Measurements from ENCODE around the gene SMURF1. TPM values are rescaled to one million over a fixed set of nuclear protein-coding genes. Genes with fewer than 3 reads are reported as not detected.

Gene SMURF1
- total and polyA plus RNA-seq, 2 of the 4 experiments (the other 2 are of a cell fraction): 13.4 to 20.3 TPM

- TF ChIP-seq BHLHE40 (IDR thresholded peaks at IDR 0.05; ENCODE audit: low read depth, low read length) (no peak), FOS (IDR thresholded peaks at IDR 0.05; ENCODE audit: low read depth, low read length) (no peak), SMC3 (IDR thresholded peaks at IDR 0.05; ENCODE audit: low read depth, low read length) (no peak), RCOR1 (IDR thresholded peaks at IDR 0.05; ENCODE audit: insufficient replicate concordance, low read length) (no peak), ELK1 (IDR thresholded peaks at IDR 0.05; ENCODE audit: borderline replicate concordance, low read depth, low read length) (no peak)
- CTCF ChIA-PET: interaction anchor here (1.4 kb wide), 1 partner anchor 12 kb away, joined by 3 read pairs; no protein-coding TSS in a partner anchor
Observed at GRCh38 chr7:99005776-99006175, 138.1 kb downstream of the SMURF1 start.

More at GRCh38 chr7:99005776-99006175, 138.1 kb downstream of the SMURF1 start:
- POLR2A ChIA-PET (ENCODE audit: unreplicated experiment): no interaction called here
- H3K9me1 ChIP-seq (ENCODE audit: insufficient read depth, low read length): peaks cover 3% of the 10 kb centered on the region; the same call in 1 of the 2 replicates
- intact Hi-C loops (cut with micrococcal nuclease): no loop called here
- peaks cover 2 to 10% of the 10 kb centered on the region in 2 experiments; a peak in 3 of 4 replicates for H3K79me1 ChIP-seq (ENCODE audit: low read depth in 1 of 2, low read length in 2 of 2)
- no peak overlapping the region for H2AFZ ChIP-seq (replicated peaks; ENCODE audit: low read length, poor library complexity)
- no peak overlapping the region for H2AK9ac ChIP-seq (replicated peaks; ENCODE audit: low read depth, low read length, poor library complexity)
- no peak overlapping the region for H2BK15ac ChIP-seq (ENCODE audit: low read depth, low read length)
- no TSS peak for BruUV-seq (replicated peaks)
- no peak overlapping the region for H4K91ac ChIP-seq (ENCODE audit: insufficient read depth, low read depth, low read length)
- no peak overlapping the region for H3K4me2 ChIP-seq (ENCODE audit: low read depth, low read length)
- H3K4me1 ChIP-seq (ENCODE audit: control insufficient read depth, insufficient read depth, low read length): no peaks in the 10 kb centered on the region
- no peak overlapping the region for H3K18ac ChIP-seq (ENCODE audit: low read depth, low read length)
- H4K8ac ChIP-seq (ENCODE audit: low read depth in 2 of 2, low read length in 2 of 2): no peak overlapping the region
- H4K20me1 ChIP-seq (ENCODE audit: insufficient read depth, low read length): peaks cover 8% of the 10 kb centered on the region; the same call in 1 of the 2 replicates
- no peak overlapping the region for H4K5ac ChIP-seq (ENCODE audit: low read depth, low read length)
- no peaks in the 10 kb centered on the region for H3K9me3 ChIP-seq (ENCODE audit: control insufficient read depth, insufficient read depth, low read length)
- no peaks in the 10 kb centered on the region for H3K27me3 ChIP-seq (ENCODE audit: control insufficient read depth, insufficient read depth, low read length)
- no peak overlapping the region for H3K14ac ChIP-seq (replicated peaks; ENCODE audit: low read depth, low read length)
- H3K36me3 ChIP-seq (ENCODE audit: control insufficient read depth, insufficient read depth, low read length): peaks cover 73% of the 10 kb centered on the region
- no peak overlapping the region for H2BK5ac ChIP-seq (ENCODE audit: low read depth, low read length, poor library complexity, severe bottlenecking)
- no peak overlapping the region for H3K4ac ChIP-seq (ENCODE audit: low read depth, low read length)
- H3K4me3 ChIP-seq (ENCODE audit: insufficient read depth, low read depth, low read length): no peak overlapping the region
- H3K27ac ChIP-seq (ENCODE audit: insufficient read depth, low read length): no peak overlapping the region
- H3K56ac ChIP-seq (ENCODE audit: extremely low read depth, insufficient read depth, low read length): no peak overlapping the region
- dilution Hi-C loops (cut with HindIII; ENCODE audit: low sequenced_read_pairs, unreplicated experiment): no loop called here
- no peak overlapping the region for H2AK5ac ChIP-seq (ENCODE audit: low read depth, low read length)
- no peak for DNase-seq
- no peak overlapping the region for H2BK20ac ChIP-seq (ENCODE audit: low read depth, low read length)
- H3K9ac ChIP-seq (ENCODE audit: low read depth, low read length): no peak overlapping the region
- in situ Hi-C loops (cut with MboI; ENCODE audit: low sequenced_read_pairs): no loop called here
- H2BK120ac ChIP-seq (ENCODE audit: low read depth, low read length): no peak overlapping the region
- 83% methylated on average over 3 of the region's 15 CpGs; no CpG with 5 or more reads in 1 of the 2 experiments for WGBS, 2 experiments (ENCODE audit: extremely low coverage in 2 of 2, insufficient read length in 1 of 2)
- H3K23ac ChIP-seq (ENCODE audit: low read depth, low read length): no peak overlapping the region
- no peak for ATAC-seq (ENCODE audit: low read depth)
